Left ventricle myocardium superior (tissue), 1 donor: ENCODE measurements around the gene MRTFB. TPM values are rescaled to one million over a fixed set of nuclear protein-coding genes. Genes with fewer than 3 reads are reported as not detected.

Source experiments
- ATAC-seq: fragments of 200-7000 bp; cut with Tn5 transposase; one replicate; pipeline ENCODE4 v1.9.1; 2020; ENCODE audit warnings: mild to moderate bottlenecking, moderate library complexity
- DNase-seq: peaks from one replicate; pipeline ENCODE4 v3.0.0-alpha.2; 2020
- intact Hi-C: fragments of 100-400 bp; cut with micrococcal nuclease; formaldehyde crosslinking; loops from one replicate; pipeline ENCODE4 v1.11.0; 2022
- total RNA-seq: library from RNA; stranded (reverse); fragmentation: NEBNext Ultra II Directional; extraction: Animal tissue kit (Norgen Biotek cat#: 25700); gene quantifications from one replicate; pipeline ENCODE4 v1.2.1, GENCODE V29; 2021
- donor health status: DM: no; HTN: yes; CAD: no; lungs with severe emphysema.

The MRTFB gene
- total RNA-seq, 1 donor from 2014 or later: 26.2 TPM

- intact Hi-C loops: loop anchor here (10.0 kb wide), 1 partner anchor 233 kb away; no protein-coding TSS in a partner anchor
- ATAC-seq (no peak), DNase-seq (no peak)
Observed at GRCh38 chr16:14292051-14292825, 221.1 kb downstream of the MRTFB start.

GRCh38 chr16:14296663-14297062 is 225.5 kb downstream of the MRTFB start:
- ATAC-seq (no peak), DNase-seq (no peak)
- intact Hi-C loops: loop anchor here (10.0 kb wide), 1 partner anchor 228 kb away; no protein-coding TSS in a partner anchor

- intact Hi-C loops: loop anchor here (10.0 kb wide), 1 partner anchor 226 kb away; no protein-coding TSS in a partner anchor
- DNase-seq (no peak), ATAC-seq (no peak)
Observed at GRCh38 chr16:14298374-14299122, 227.4 kb downstream of the MRTFB start.

GRCh38 chr16:14300705-14301168 is 229.6 kb downstream of the MRTFB start:
- ATAC-seq (peak; percentile 78), DNase-seq (peak; percentile 74)
- intact Hi-C loops: no loop called here

- intact Hi-C loops: no loop called here
- DNase-seq (no peak), ATAC-seq (peak; percentile 41)
Observed at GRCh38 chr16:14301169-14302030, 230.3 kb downstream of the MRTFB start.

GRCh38 chr16:14302031-14302398 is 230.9 kb downstream of the MRTFB start:
- DNase-seq (peak; percentile 81), ATAC-seq (peak; percentile 86)
- intact Hi-C loops: no loop called here

GRCh38 chr16:14302399-14303181 is 231.5 kb downstream of the MRTFB start:
- DNase-seq (peak; percentile 58), ATAC-seq (peak; percentile 33)
- intact Hi-C loops: no loop called here

GRCh38 chr16:14303182-14303618 is 232.1 kb downstream of the MRTFB start:
- no peak for ATAC-seq
- intact Hi-C loops: no loop called here
- no peak for DNase-seq

GRCh38 chr16:14303639-14304394 is 232.7 kb downstream of the MRTFB start:
- ATAC-seq: no peak
- no peak for DNase-seq
- intact Hi-C loops: no loop called here

GRCh38 chr16:14304891-14305460 is 233.9 kb downstream of the MRTFB start:
- DNase-seq: no peak
- no peak for ATAC-seq
- intact Hi-C loops: no loop called here

- intact Hi-C loops: no loop called here
- DNase-seq (no peak), ATAC-seq (no peak)
Observed at GRCh38 chr16:14306485-14307058, 235.5 kb downstream of the MRTFB start.

- intact Hi-C loops: no loop called here
- DNase-seq (no peak), ATAC-seq (no peak)
Observed at GRCh38 chr16:14307059-14307526, 236.0 kb downstream of the MRTFB start.

- intact Hi-C loops: no loop called here
- ATAC-seq (peak; percentile 76), DNase-seq (peak; percentile 67)
Observed at GRCh38 chr16:14307527-14308367, 236.6 kb downstream of the MRTFB start.

- intact Hi-C loops: no loop called here
- no peak for ATAC-seq
- DNase-seq: no peak
Observed at GRCh38 chr16:14308368-14308723, 237.2 kb downstream of the MRTFB start.

GRCh38 chr16:14309001-14309886 is 238.1 kb downstream of the MRTFB start:
- DNase-seq (no peak), ATAC-seq (no peak)

More at GRCh38 chr16:14309001-14309886, 238.1 kb downstream of the MRTFB start:
- intact Hi-C loops: no loop called here
